ENCODE results near the gene TBXAS1.

The TBXAS1 gene

GRCh38 chr7:139829025-139829774 is at the start of gene TBXAS1:
Gene TBXAS1, plus strand, starts transcription at chr7:139829264. Its CDS starts 127 bp downstream, at chr7:139829391.
- peak; percentile 1 to 4 for DNase-seq (ENCODE audit: low read depth in 2 of 2)

GRCh38 chr7:139782932-139783331 is 46.1 kb upstream of the TBXAS1 start:
- no peak for DNase-seq (ENCODE audit: low read depth in 2 of 2)

GRCh38 chr7:139783647-139784385 is 45.2 kb upstream of the TBXAS1 start:
- no peak for DNase-seq (ENCODE audit: low read depth in 2 of 2)

GRCh38 chr7:139784648-139785047 is 44.4 kb upstream of the TBXAS1 start:
- no peak for DNase-seq (ENCODE audit: low read depth in 2 of 2)

DNA sequence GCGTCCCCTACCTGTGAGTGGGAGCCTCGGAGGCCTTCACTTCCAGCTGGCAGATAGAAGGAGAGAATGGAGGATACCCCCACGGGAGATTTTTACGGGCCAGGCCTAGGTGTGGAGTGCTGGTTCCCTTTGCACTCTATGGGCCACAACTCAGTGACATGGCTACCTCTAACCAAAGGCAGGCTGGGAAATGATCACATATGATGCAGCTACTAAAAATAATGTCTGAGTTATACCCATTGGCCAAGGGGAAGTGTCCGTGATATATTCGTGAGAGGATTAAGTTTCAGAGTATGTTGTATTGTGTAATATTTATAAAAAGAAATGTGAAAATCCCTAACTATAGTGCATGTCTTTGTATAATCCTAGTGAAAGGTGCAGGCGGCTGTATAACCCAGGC is 37.7 kb upstream of the TBXAS1 start:
- no peak for DNase-seq (ENCODE audit: low read depth in 2 of 2)

- no peak for DNase-seq (ENCODE audit: low read depth in 2 of 2)
Measured at GRCh38 chr7:139797607-139798006, 31.5 kb upstream of the TBXAS1 start.

DNA sequence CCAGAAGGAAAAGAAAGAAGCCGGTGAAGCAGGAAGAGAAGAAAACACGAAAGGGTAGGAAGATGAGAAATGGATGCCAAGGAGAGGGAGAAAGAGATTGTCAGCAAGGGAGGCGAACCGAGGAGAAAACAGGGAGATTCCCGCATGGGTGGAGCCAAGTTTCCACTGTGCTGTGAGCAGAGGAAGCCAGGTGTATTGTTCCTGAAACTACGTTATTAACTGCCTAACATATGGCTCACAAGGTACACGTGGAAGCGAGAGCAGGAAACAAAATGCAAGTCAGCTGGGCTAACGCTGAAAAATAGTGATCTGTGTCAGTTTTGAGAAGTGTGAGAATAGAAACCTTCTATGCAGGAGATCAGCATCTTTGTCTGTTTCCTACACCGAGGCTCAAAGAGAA is 30.8 kb upstream of the TBXAS1 start:
- DNase-seq (ENCODE audit: low read depth in 2 of 2): no peak

GRCh38 chr7:139798892-139799291 is 30.2 kb upstream of the TBXAS1 start:
- DNase-seq (ENCODE audit: low read depth in 2 of 2): no peak

- DNase-seq (ENCODE audit: low read depth in 2 of 2): no peak
Measured at GRCh38 chr7:139799586-139799985, 29.5 kb upstream of the TBXAS1 start.

DNA sequence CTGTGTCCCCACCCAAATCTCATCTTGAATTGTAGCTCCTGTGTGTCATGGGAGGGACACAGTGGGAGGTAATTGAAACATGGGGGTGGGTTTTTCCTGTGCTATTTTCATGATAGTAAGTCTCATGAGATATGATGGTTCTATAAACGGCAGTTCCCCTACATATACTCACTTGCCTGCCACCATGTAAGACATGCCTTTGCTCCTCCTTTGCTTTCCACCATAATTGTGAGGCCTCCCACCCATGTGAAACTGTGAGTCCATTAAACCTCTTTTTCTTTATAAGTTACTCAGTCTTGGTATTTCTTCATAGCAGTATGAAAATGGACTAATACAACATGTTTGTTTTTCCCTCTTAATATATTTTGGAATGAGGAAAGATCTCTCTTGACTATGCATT is 24.5 kb upstream of the TBXAS1 start:
- no peak for DNase-seq (ENCODE audit: low read depth in 2 of 2)

GRCh38 chr7:139807009-139807408 is 22.1 kb upstream of the TBXAS1 start:
- DNase-seq (ENCODE audit: low read depth in 2 of 2): no peak

GRCh38 chr7:139808427-139808826 is 20.6 kb upstream of the TBXAS1 start:
- DNase-seq (ENCODE audit: low read depth in 2 of 2): no peak

GRCh38 chr7:139808846-139809442 is 20.1 kb upstream of the TBXAS1 start:
- DNase-seq (ENCODE audit: low read depth in 2 of 2): no peak

- no peak for DNase-seq (ENCODE audit: low read depth in 2 of 2)
Measured at GRCh38 chr7:139811066-139811465, 18.0 kb upstream of the TBXAS1 start.

DNA sequence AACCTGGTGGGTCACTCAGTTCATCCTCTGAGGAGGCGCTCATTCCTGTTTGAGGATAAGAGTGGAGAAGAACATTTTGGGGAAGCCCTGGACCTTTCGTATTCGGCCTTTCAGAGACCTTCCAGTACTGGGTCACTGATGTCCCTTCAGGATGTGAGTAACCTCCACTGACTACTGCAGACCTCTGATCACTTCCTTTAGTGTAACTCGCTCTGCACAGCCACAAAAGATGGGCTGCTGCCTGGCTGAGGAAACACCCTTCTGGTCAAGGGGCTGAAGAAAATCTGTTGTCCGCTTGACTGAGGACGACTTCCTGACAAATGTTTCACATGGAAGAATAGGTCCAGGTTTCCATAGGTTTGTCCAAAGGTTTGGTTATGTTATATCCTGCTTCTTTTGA is 15.9 kb upstream of the TBXAS1 start:
- no peak for DNase-seq (ENCODE audit: low read depth in 2 of 2)

GRCh38 chr7:139813689-139814088 is 15.4 kb upstream of the TBXAS1 start:
- DNase-seq (ENCODE audit: low read depth in 2 of 2): no peak

- no peak for DNase-seq (ENCODE audit: low read depth in 2 of 2)
Measured at GRCh38 chr7:139817249-139817648, 11.8 kb upstream of the TBXAS1 start.

DNA sequence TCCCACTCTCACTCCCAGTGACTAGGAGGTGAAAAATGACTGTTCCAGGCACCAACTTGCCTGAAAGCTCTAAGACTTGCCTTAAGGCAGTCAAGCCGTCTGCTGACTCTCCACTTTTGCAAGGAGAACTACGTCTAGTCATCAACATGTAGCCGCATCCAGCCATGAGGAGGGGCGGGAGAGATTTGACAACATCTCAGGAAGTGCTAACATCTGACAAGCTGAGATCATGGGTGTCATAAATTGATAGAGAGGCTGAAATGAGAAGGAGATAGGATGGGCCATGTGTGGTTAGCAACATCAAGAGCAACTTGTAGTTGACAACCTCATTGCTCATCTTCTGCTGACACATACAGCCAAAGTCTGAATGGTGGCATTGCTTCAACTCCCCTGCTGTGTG is 9.0 kb upstream of the TBXAS1 start:
- DNase-seq (ENCODE audit: low read depth in 2 of 2): no peak

DNA sequence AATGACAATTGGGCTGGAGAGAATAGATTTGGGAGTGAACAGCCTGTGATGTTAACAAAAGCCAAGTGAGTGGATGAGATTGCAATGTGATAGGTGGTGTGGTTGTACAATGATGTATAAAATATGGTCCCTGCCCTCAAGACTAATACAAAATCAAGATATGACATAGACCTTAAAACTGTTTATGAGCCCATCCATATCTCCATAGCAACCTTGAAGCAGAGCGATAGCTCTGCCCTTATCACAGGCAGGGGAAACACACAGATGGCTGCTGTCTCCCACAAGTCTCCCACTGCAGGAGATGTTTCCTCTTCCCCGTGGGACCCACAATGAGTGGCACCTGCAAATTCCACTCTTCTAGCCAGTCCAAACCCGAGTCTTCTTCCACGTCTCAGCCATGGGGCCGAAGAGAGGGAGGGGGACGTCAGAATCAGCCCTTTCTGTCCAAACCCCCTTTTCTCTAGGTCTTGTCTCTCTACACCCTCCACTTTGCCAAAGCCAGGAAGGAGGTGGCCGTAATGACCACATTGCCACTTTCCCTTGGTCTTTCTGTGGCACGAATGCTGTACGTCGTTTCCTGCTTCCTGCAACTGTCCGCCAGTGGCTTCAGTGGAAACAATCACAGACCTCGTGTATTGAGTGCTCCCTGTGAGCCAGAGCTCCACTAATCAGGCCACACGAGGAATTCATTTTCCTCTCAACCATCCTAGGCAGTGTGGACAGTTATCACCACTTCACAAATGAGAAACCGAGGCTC is 7.5 kb upstream of the TBXAS1 start:
- no peak for DNase-seq (ENCODE audit: low read depth in 2 of 2)

DNA sequence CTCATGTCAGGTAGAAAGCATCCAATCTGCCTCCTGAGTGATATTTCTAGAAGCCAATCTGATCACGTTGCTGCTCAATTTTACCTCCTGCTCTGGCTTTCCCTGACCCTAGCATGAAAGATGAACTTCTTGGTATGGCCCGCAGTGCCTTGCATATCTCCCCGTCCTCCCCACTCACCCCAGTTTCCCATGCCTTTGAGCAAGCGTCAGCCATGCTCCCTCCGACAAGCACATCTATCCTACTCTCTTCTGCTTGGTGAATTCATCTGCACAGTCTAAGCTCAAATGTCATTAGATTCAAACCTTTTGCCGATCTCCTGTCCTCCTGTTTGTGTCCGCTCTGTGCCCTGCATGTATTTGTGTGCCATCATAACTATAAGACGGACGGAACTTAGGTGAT is 6.2 kb upstream of the TBXAS1 start:
- DNase-seq (ENCODE audit: low read depth in 2 of 2): no peak

DNA sequence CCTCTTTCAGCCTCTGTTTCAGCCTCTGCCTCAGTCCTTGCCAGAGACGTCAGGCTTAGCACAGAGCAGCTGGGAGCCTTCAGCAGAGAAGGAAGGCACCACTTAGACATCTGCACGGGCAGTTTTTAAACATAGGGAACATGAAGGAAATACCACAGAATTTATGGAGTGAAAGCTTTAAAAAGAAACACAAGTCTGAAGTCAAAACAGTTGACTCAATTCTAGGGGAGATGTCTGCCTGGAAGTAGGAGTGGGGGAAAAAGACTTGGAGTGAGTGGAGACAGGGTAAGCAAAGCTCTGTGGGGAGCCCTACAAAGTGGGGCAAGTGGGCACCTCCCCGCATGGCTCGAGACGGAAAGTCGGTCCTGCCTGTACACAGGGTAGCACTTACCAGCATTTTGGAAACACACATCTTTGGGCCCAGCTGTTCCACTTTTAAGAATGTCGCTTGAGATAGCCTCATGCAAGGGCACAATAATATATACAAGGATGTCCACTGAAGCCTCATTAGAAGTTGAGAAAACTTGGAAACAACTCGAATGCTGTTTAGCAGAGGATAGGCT is 5.0 kb upstream of the TBXAS1 start:
- DNase-seq (ENCODE audit: low read depth in 2 of 2): no peak

Measured in stimulated activated CD4-positive, alpha-beta T cell treated with anti-CD3 and anti-CD28 coated beads, Interleukin-1b, Interleukin-23, amount 100 ng/mL, for 4 hours (primary cell).